Activated T-helper 1 cell treated with anti-CD3 and anti-CD28 coated beads, Interleukin-12 subunit alpha, Interleukin-12 subunit beta, Interleukin-2, Interleukin-4 antibody, amounts not matched to agents 30 ng/mL and 10 ng/mL and 1 ng/mL, durations not matched to agents 14 hours and 24 hours and 36 hours (primary cell): ENCODE measurements around the gene GARNL3. TPM values are rescaled to one million over a fixed set of nuclear protein-coding genes. Genes with fewer than 3 reads are reported as not detected.

Experiments
- DNase-seq: peaks from one replicate; pipeline ENCODE4 v3.0.0; 2021; ENCODE audit warnings: low spot score
- H3K27ac Mint-ChIP-seq: one replicate; pipeline ENCODE4 v1.8.0; 2021; ENCODE audit warnings: mild to moderate bottlenecking, mixed read lengths
- H3K27me3 Mint-ChIP-seq: one replicate; pipeline ENCODE4 v1.8.0; 2022; ENCODE audit warnings: mild to moderate bottlenecking, moderate library complexity, mixed read lengths; ENCODE audit not compliant: insufficient read depth
- H3K36me3 Mint-ChIP-seq: one replicate; pipeline ENCODE4 v1.8.0; 2021; ENCODE audit warnings: low read depth, mixed read lengths
- H3K4me1 Mint-ChIP-seq: one replicate; pipeline ENCODE4 v1.8.0; 2021; ENCODE audit warnings: low read depth, mixed read lengths
- H3K4me3 Mint-ChIP-seq: one replicate; pipeline ENCODE4 v1.8.0; 2021; ENCODE audit warnings: mild to moderate bottlenecking, moderate library complexity, mixed read lengths
- H3K9me3 Mint-ChIP-seq: one replicate; pipeline ENCODE4 v1.8.0; 2021; ENCODE audit warnings: mixed read lengths
- intact Hi-C: fragments of 100-400 bp; cut with micrococcal nuclease; formaldehyde crosslinking; loops from one replicate; pipeline ENCODE4 v1.15.1; 2024
- total RNA-seq: library from RNA; stranded (reverse); gene quantifications from 2 replicates; pipeline ENCODE4 v1.2.3, GENCODE V29; 2022

GARNL3 gene
- total RNA-seq, 1 donor from 2014 or later, result 2.0 TPM

DNA sequence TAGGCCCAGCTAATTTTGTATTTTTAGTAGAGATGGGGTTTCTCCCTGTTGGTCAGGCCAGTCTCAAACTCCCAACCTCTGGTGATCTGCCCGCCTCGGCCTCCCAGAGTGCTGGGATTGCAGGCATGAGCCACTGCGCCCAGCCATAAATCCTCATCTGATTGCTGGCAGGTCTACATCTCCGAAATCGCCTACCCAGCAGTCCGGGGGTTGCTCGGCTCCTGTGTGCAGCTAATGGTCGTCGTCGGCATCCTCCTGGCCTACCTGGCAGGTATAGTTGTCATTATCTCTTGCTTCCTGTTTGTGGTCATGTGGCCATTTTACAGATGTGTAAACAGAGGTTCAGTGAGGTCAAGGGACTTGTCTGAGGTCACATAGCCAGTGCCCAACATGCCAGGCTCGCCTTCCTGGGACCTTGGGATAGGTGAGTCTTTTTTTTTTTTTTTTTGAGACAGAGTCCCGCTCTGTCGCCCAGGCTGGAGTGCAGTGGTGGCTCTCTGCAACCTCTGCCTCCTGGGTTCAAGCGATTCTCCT is 135.2 kb downstream of the GARNL3 start:
- DNase-seq, result no peak
- Mint-ChIP-seq H3K27me3 (peaks cover 31% of the 10 kb centered on the region), H3K4me3 (no peak overlapping the region), H3K4me1 (peaks cover 18% of the 10 kb centered on the region), H3K27ac (no peak overlapping the region), H3K9me3 (no peaks in the 10 kb centered on the region), H3K36me3 (no peaks in the 10 kb centered on the region)
- intact Hi-C loops, result loop anchor here (5.0 to 10.0 kb wide), 2 partner anchors 175 to 488 kb away; partner anchors contain the start of gene RALGPS1

DNA sequence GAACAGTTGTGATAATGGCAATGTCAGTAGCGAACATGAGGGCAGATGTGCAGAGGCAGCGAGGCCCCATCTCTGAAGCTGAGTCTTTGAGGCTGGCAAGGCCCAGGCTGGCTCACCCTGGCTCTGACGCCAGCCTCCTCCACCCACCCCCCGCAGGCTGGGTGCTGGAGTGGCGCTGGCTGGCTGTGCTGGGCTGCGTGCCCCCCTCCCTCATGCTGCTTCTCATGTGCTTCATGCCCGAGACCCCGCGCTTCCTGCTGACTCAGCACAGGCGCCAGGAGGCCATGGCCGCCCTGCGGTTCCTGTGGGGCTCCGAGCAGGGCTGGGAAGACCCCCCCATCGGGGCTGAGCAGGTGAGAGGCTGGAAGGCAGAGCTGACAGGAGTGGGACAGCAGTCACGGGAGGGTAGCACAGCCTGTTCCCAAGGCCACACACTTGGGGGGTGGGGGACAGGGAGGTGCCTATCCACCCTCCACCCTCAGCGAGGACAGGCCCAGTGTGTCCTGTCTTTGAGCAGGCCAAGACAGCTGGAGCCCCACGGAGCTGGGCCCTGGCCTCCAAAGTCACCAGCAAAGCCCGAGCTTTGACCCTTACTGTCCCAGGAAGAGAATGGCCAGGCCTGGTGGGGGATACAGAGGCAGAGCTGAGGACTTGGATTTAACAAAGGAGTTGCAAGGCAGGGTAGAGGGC is 138.0 kb downstream of the GARNL3 start:
- Mint-ChIP-seq H3K9me3 (no peaks in the 10 kb centered on the region), H3K27ac (no peak overlapping the region), H3K4me1 (peaks cover 7% of the 10 kb centered on the region), H3K27me3 (peaks cover 19% of the 10 kb centered on the region), H3K36me3 (no peaks in the 10 kb centered on the region), H3K4me3 (no peak overlapping the region)
- no peak for DNase-seq
- intact Hi-C loops, result no loop called here

DNA sequence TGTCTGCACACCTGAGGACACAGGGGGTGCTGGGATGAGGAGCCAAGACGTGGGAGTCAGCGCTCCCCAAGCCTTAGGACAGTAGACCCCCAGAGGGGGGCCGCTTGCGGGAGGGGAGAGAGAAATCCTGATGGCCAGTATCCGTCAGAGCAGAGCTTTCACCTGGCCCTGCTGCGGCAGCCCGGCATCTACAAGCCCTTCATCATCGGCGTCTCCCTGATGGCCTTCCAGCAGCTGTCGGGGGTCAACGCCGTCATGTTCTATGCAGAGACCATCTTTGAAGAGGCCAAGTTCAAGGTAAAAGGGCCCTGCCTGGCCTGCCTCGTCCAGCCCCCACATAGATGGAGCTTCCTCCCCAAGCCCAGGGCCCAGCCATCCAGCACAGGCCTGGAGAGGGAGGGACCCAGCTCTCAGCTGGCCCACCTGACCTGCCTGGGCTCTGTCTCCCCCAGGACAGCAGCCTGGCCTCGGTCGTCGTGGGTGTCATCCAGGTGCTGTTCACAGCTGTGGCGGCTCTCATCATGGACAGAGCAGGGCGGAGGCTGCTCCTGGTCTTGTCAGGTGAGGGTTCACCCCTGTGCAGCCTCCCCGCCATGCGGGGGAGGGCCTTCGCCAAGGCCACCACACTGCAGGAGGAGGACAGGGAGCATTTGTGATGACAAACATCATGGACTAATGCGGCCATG is 139.1 kb downstream of the GARNL3 start:
- Mint-ChIP-seq H3K4me3 (no peak overlapping the region), H3K27ac (no peak overlapping the region), H3K9me3 (no peaks in the 10 kb centered on the region), H3K27me3 (peaks cover 14% of the 10 kb centered on the region), H3K4me1 (peaks cover under 1% of the 10 kb centered on the region), H3K36me3 (no peaks in the 10 kb centered on the region)
- DNase-seq, result no peak
- intact Hi-C loops, result no loop called here

DNA sequence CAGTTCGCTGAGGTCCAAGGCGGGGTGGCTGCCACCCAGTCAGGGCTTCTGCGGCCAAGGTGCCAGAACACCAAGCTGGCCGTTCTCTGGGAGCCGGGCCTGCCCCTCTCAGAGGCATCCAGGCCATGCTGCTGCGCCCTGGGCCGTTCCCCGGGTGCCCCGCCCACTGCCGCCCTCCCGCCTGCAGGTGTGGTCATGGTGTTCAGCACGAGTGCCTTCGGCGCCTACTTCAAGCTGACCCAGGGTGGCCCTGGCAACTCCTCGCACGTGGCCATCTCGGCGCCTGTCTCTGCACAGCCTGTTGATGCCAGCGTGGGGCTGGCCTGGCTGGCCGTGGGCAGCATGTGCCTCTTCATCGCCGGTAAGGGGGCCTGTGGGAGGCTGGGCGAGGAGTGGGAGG is 140.1 kb downstream of the GARNL3 start:
- Mint-ChIP-seq H3K27me3 (peaks cover 6% of the 10 kb centered on the region), H3K9me3 (no peaks in the 10 kb centered on the region), H3K36me3 (no peaks in the 10 kb centered on the region), H3K27ac (no peak overlapping the region), H3K4me1 (no peaks in the 10 kb centered on the region), H3K4me3 (no peak overlapping the region)
- no peak for DNase-seq
- intact Hi-C loops, result no loop called here

DNA sequence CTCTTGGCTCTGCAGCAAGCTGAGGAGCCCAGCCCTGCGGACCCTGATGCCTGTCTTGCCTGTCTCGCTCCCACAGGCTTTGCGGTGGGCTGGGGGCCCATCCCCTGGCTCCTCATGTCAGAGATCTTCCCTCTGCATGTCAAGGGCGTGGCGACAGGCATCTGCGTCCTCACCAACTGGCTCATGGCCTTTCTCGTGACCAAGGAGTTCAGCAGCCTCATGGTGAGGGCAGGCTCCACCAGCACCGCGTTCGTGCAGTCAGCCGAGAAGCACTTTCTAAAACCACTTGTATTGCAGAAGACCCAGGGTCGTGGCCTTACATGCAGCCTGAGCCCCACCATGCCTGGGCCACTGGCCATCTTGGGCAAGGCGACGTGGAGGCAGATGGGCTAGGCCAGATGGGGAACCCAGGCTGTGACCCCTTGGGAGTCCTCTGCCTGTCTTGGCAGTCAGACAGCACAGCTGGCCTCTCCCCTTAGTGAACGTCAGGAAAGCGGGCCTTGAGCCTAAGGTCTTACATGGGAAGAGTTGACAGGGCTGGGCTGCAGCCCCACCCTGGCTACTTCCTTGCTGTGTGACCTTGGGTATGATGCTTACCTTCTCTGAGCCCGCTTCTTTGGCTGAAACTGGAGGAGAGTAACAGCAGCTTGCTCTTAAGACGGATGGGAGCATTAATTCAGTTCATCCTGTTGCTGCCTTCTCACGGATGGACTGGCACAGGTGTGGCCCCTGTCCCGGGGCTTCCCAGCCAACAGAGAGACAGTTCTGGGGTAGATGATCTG is 141.0 kb downstream of the GARNL3 start:
- intact Hi-C loops, result no loop called here
- Mint-ChIP-seq H3K4me3 (no peak overlapping the region), H3K36me3 (no peaks in the 10 kb centered on the region), H3K4me1 (no peaks in the 10 kb centered on the region), H3K27ac (no peak overlapping the region), H3K9me3 (no peaks in the 10 kb centered on the region), H3K27me3 (peaks cover 4% of the 10 kb centered on the region)
- no peak for DNase-seq

DNA sequence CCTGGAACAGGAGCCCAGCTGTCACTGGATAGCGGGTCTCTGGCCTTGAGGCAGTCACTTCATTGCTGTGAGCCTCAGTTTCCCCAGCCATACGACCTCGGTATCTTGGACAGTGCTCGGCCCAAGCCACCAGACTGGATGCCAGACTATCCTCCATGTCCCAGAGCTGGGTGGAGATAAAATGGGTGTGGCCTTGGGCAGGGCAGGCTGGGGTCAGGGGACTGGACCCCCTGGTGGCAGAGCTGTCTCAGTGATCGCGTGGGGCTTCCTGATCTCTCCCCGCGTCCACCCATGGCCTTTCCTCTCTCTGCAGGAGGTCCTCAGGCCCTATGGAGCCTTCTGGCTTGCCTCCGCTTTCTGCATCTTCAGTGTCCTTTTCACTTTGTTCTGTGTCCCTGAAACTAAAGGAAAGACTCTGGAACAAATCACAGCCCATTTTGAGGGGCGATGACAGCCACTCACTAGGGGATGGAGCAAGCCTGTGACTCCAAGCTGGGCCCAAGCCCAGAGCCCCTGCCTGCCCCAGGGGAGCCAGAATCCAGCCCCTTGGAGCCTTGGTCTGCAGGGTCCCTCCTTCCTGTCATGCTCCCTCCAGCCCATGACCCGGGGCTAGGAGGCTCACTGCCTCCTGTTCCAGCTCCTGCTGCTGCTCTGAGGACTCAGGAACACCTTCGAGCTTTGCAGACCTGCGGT is 142.4 kb downstream of the GARNL3 start:
- H3K9me3 Mint-ChIP-seq, result no peaks in the 10 kb centered on the region
- H3K4me3 Mint-ChIP-seq, result no peak overlapping the region
- H3K36me3 Mint-ChIP-seq, result no peaks in the 10 kb centered on the region
- DNase-seq, result no peak
- H3K27me3 Mint-ChIP-seq, result peaks cover 3% of the 10 kb centered on the region
- no peak overlapping the region for H3K27ac Mint-ChIP-seq
- H3K4me1 Mint-ChIP-seq, result peaks cover 5% of the 10 kb centered on the region
- intact Hi-C loops, result no loop called here

DNA sequence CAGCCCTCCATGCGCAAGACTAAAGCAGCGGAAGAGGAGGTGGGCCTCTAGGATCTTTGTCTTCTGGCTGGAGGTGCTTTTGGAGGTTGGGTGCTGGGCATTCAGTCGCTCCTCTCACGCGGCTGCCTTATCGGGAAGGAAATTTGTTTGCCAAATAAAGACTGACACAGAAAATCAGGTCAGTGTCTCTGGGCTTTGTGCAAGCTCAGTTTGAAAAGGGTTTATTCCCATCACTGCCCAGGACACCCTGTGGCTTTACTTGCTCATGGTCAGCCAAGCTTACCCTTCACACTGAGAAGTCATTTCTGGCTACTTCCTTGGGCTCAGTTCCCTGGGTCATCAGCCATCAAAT is 142.9 kb downstream of the GARNL3 start:
- peaks cover 5% of the 10 kb centered on the region for H3K4me1 Mint-ChIP-seq
- intact Hi-C loops, result no loop called here

DNA sequence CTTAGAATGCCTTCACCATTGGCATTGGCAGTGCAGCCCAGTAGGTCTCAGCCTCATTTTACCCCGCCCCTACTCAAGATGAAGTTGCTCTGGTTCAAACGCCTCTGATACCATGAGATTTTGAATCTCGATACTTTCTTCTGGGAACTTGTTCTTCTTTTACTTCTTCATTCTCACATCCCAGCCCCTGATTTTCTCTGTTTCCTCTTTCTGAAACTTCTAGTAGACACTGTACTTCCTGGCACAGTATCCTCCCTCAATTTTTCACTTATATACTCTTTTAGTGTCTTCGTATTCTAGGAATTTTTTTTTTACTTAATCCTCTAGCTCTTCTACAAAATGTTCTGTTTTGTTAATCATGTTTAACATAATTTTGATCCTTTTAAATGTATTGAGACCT is 146.5 kb downstream of the GARNL3 start:
- no peak for DNase-seq
- Mint-ChIP-seq H3K36me3 (no peaks in the 10 kb centered on the region), H3K4me1 (peaks cover 5% of the 10 kb centered on the region), H3K9me3 (no peaks in the 10 kb centered on the region), H3K27ac (no peak overlapping the region), H3K4me3 (no peak overlapping the region), H3K27me3 (peaks cover 6% of the 10 kb centered on the region)
- intact Hi-C loops, result no loop called here

More for the DNA sequence above, 142.9 kb downstream of the GARNL3 start:
- no peaks in the 10 kb centered on the region for H3K36me3 Mint-ChIP-seq
- H3K9me3 Mint-ChIP-seq, result no peaks in the 10 kb centered on the region
- no peak overlapping the region for H3K27ac Mint-ChIP-seq
- H3K27me3 Mint-ChIP-seq, result peaks cover 4% of the 10 kb centered on the region
- DNase-seq, result no peak
- no peak overlapping the region for H3K4me3 Mint-ChIP-seq

DNA sequence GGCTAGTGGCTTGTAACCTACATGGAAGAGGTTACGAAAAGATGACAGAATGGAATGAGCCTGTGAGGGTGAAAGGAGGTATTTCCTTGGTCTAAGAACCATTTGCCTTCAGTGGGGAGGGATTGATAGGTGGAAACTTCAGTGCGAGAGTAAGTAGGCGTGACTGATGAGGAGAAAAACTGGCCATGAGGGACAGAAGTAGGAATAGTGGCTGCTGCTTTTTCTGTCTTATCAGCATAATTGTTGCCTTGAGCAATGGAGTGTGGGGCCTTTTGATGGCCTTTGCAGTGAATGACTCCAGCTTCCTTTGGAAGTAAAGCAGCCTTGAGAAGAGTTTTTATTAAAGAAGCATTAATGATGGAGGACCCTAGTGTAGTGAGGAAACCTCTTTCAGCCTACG is 150.6 kb downstream of the GARNL3 start:
- H3K4me3 Mint-ChIP-seq, result no peak overlapping the region
- no peaks in the 10 kb centered on the region for H3K36me3 Mint-ChIP-seq
- peaks cover 4% of the 10 kb centered on the region for H3K27me3 Mint-ChIP-seq

DNA sequence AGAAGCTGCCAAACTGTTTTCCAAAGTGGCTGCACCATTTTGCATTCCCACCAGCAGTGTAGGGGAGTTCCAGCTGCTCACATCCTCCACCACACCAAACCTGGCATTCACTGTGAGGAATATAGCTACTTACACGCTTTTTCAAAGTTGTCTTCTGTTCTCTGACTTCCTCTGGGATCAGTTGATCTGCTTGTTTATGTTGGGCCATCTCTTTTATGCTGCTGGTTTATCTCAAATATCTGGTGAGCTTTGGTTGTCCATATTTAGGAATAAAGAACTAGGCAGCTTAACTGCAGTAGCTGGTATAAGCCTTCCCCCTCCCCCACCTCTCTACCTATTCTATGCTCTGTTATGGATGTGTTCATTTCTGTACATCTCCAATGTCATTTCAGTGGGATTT is 151.1 kb downstream of the GARNL3 start:
- Mint-ChIP-seq H3K27me3 (peaks cover 4% of the 10 kb centered on the region), H3K27ac (no peak overlapping the region), H3K4me3 (no peak overlapping the region), H3K9me3 (no peaks in the 10 kb centered on the region), H3K4me1 (peaks cover 5% of the 10 kb centered on the region), H3K36me3 (no peaks in the 10 kb centered on the region)
- intact Hi-C loops, result no loop called here
- no peak for DNase-seq

More for the DNA sequence above, 150.6 kb downstream of the GARNL3 start:
- no peak overlapping the region for H3K27ac Mint-ChIP-seq
- no peaks in the 10 kb centered on the region for H3K9me3 Mint-ChIP-seq
- H3K4me1 Mint-ChIP-seq, result peaks cover 5% of the 10 kb centered on the region
- no peak for DNase-seq
- intact Hi-C loops, result no loop called here

DNA sequence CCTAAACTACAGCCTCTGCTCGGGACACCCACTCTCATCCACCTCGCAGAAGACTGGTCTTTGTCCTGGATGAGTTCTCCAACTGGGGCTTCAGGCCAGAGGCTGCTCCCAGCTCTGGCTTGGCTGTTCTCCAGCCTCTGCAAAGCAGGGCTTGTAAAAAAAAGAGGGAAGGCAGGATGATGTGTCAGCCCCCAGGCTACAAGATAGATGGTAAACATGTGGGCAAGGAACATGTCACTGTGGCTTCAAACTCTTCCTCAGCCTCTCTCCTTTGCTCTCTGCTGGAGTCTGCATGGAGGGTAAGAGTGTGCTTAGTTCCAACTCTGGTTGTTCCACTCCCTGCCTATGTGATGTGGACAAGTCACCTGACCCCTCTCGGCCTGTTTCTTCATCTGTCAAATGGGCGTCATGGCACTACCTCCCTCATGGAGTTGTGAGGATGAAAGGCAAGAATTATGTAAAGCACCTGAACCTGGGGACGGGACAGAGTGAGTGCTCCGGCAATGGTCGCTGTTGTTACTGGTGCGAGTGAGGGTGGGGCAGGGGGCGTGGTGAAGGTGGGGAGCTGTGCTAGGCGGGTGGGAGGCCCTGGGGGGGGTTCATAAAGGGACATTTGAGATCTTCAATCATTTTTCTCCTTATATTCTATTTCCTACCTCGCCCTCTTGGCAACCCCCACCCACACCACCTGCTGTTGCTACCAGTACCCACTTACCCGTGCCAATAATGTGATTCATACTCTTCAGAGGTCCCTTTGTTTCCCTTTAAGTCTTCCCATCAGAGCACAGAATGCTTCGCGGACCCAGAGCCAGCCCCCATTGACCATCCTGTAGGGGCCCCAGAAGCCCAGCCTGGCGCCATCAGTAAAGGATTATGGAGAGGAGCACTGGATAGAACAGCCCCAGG is 152.8 kb downstream of the GARNL3 start:
- Mint-ChIP-seq H3K27me3 (peaks cover 2% of the 10 kb centered on the region), H3K9me3 (no peaks in the 10 kb centered on the region), H3K36me3 (no peaks in the 10 kb centered on the region), H3K27ac (no peak overlapping the region), H3K4me1 (no peaks in the 10 kb centered on the region), H3K4me3 (no peak overlapping the region)
- intact Hi-C loops, result loop anchor here (2.0 kb wide), 1 partner anchor 203 kb away; no protein-coding TSS in a partner anchor
- DNase-seq, result no peak

DNA sequence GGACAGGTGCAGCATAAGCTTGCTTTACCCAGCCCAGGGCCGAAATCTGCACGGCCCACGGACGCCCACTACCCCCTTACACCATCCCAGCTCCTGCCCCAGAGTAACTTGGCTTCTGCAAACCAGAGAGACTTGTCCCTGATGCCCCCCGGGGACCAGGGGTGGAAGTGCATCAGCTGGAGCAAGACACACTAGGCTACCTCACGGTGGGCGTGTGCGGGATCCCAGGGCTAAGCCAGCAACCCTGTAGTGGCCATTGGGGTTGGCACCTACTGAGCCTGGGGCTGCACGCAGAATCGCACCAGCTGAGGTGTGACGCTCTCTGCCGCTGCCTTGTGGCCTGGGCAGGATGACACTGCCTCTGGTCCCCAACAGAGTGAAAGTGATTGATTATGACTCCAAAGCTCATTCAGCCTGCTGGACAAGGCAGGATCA is 153.5 kb downstream of the GARNL3 start:
- no peaks in the 10 kb centered on the region for H3K27me3 Mint-ChIP-seq
- H3K4me3 Mint-ChIP-seq, result no peak overlapping the region
- H3K27ac Mint-ChIP-seq, result no peak overlapping the region
- DNase-seq, result peak; percentile 19
- peaks cover 5% of the 10 kb centered on the region for H3K4me1 Mint-ChIP-seq
- intact Hi-C loops, result loop anchor here (2.0 kb wide), 1 partner anchor 203 kb away; no protein-coding TSS in a partner anchor
- H3K36me3 Mint-ChIP-seq, result no peaks in the 10 kb centered on the region
- no peaks in the 10 kb centered on the region for H3K9me3 Mint-ChIP-seq
